Ammon's horn (tissue), 1 donor: ENCODE data around the gene ZFP36L1.

Experiments used
- DNase-seq: peaks from one replicate; pipeline ENCODE4 v3.0.0-alpha.2; 2016; ENCODE audit warnings: low spot score

Gene ZFP36L1

GRCh38 chr14:68816183-68816942 lies 23.5 kb upstream of the ZFP36L1 start:
- peak; percentile 94 for DNase-seq

DNA sequence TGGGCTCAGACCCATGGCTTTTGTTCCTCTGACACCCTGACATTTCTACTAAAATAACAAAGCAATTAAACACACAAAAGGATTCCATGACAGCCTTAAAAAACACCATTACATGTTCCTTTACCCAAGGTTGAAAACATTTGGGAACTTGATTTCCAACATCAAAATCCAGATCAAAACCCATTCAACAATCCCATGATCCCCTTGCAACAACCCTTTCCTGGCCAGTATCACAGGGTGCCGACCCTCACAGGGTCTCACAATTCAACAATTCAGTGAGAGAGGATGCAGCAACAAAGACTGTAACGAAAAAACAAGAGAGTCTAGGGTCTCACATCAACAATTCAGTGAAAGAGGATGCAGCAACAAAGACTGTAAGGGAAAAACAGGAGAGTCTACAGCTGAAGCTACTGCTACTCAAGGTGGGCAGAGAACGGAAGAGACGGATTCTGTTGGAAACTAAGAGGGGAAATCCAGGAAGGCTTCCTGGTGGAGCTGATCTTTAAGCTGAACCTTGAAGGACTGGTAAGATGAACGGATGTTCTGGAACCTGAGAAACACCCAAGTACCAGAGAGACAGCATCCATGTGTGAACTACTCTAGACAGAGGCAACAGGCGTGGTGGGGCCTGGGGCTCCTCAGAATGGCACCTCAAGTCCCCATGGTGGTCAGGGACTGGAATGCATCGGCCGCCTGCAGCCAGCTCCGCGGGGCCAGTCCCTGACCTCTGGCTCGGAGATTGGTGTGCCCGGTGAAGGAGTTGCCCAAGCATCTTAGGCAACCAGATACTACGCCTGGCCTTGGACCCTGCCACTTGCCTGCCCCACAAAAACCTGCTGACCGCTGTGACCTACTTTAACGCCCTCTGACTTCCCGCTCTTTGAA lies 22.7 kb upstream of the ZFP36L1 start:
- no peak for DNase-seq

DNA sequence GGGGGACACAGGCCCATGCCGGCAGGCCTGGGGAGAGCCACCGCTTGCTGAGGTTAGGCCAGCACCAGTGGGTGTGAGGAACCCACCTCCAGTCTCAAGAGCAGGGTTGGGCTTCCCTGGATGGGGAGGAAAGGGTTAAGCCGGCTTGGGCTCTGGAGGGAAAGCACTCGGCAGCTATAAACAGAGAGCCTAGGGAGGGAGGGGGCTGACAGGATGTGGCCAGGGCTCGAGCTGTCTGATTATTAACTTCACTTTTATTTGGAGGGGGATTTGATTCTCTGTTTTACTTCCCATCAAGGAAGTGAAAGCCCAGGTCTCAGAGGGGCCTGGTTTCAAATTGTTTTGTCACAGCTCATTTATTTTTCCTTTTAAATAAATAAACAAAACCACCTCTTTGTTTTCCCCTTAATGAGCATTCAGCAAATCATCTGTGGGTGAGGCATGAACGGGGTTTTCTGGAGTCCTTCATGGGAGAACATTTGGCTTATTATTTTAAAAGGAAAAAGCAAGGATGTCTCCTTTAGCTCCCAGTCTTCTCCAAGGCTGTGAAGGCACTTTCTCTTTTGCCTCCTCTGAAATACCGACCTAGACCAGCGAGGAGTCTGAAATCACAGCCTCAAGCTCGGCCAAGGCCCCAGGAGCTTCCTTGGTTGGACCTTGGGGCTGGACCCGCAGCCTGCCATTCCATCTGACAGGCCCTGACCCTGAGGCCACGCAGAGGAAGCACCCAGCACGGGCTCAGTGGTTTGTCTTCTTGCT lies 21.9 kb upstream of the ZFP36L1 start:
- peak; percentile 70 for DNase-seq

- no peak for DNase-seq
These were observed 21.3 kb upstream of the ZFP36L1 start for GRCh38 chr14:68814238-68814538.

- DNase-seq = no peak
These were observed 20.5 kb upstream of the ZFP36L1 start for GRCh38 chr14:68813318-68813838.

GRCh38 chr14:68811171-68811570 lies 18.3 kb upstream of the ZFP36L1 start:
- no peak for DNase-seq

DNA sequence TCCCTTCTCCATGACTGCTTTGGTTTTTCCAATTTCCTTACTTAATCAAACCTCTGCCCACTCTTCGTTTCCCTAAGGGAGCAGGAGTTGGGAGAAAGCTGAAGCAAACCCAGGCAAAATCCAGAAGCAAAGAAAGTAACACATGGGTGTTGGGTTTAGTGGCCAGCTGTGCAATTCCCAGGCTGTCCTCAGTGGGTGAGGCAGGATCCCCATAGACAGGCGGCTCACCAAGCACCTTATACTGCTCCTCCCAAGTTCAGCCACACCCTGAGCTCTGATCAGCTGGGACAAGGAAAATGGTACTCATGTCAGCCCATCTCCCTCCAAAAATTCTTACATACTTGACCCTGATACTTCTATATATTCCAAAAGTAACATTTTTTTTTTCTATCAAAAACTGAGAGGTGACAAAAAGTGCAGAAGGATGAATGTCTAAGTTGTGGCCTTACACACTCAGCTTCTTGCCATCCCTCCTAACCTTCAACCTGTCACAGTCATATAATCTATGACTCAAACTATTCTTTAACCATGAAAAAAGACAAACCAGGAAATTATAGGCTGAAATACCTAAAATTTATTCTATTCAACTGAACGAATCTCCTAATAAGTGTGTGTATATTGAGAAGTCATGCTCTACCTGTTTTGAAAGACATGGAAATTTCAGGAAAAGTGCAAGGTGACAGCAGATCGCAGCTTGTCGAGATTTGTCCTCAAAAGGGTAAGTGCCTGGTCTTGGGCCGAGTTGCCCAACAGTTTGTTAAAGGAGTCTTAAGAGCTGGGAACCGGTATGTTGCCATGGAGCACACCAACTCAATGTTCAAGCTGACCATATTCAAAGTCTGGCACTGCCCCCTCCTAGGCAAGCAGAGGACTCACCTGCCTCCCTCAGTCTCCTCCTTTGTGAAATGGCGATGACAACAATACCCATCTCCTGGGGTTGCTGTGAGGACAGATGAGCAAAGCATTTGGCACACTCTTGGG lies 17.6 kb upstream of the ZFP36L1 start:
- DNase-seq = no peak

DNA sequence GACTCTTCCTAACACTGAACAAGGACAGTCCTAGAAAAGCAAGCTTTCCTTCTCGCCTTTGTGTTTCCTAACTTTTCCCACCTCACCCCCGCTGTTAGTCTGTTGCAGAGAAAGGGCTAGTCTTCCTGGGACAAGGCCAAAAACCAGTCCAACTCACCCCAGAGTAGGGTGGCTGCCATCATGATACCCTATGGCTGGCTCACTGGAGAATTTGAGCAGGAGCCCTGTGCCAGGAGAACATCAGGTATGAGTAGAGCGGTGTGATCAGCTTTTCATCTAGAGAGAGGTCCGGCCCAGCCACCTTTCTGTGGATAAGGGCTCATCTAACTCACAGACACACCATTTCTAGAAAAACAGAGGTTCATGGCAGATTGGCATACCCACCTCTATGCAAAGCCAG lies 16.7 kb upstream of the ZFP36L1 start:
- DNase-seq = no peak

DNA sequence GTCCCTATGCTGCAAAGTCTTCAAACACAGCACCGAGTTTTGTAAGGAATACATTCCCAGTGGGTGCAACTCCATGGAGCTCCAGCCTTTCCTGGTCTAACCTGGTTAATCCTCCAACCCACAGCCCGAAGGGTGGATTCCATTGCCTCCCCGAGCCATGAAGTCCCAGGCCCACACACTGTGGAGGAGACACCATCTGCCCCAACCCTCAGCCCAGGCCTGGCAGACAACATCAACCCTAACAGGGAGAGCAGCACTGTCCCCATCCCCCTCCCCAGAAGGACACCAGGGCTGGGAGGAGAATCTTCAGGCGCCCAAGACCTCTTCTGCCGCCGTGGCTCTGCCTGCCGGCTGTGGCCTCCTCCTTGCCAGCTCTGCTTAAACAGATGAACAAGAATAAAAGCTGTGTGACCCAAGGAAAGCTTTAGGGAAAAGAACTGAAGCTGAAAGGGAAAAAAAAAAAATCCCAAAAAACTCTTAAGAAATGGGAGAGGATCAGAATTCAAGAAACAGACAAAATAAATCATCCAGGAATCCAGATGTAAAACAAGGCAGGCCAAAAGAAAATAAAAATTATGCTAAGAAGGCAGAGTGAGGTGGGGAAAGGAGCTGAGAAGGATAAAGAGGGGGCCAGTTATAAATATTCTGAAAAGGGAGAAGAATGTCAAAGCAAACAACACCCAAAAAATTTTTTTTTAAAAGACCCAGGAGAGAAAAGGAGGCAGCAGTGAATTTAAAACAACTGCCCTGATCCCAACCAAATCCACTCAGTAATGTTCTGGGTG lies 16.0 kb upstream of the ZFP36L1 start:
- no peak for DNase-seq

DNA sequence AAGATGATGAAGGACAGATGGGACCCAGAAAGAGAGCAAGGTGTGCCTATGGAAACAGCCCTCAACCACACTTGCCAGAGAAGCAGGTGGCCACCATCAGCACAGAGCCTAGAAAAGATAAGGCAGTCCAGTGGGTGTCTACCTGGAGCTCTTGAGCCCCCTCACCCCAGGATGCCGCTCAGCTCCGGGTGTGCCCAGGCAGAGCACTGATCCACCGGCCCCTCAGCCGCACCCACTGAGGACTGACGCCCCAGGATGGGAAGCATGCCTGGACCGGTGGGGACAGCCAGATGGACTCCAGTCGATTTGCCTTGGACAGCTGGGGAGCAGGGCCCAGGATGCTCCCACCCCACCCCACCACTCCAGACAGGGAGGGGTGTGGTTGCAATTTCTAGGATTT lies 15.1 kb upstream of the ZFP36L1 start:
- DNase-seq = no peak

- DNase-seq = peak; percentile 67
These were observed 14.3 kb upstream of the ZFP36L1 start for GRCh38 chr14:68807148-68807600.

DNA sequence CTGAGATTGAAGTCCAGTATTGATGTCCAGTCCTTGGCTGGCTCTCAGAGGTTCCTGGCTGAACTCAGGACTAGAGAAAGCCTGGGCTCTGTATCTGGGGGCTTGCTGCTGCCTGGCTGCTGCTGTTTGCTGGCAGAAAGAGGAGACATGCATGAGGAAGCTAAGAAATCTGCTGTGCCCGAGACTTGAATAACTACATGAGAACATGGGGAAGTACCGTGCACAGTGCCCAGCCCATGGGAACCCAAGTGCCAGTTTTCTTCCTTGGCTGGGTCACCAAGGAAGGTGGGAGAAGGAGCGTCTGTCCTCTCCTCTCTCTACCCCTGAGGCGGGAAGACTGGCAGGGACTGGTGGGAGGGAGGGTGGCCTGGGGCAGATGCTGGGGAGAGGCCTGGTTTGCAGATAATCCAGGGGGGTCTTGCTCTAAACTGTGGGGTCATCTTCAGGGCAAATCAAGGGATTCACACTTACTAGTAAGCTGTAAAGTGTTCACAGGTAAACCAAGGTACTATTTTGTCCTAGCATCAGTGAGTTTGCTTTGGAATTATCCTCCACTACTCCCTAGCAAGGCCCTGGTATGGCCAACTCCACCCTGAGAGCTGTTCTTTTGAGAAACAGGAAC lies 13.8 kb upstream of the ZFP36L1 start:
- DNase-seq = no peak

- DNase-seq = no peak
These were observed 12.5 kb upstream of the ZFP36L1 start for GRCh38 chr14:68805414-68805813.

GRCh38 chr14:68801631-68802030 lies 8.8 kb upstream of the ZFP36L1 start:
- DNase-seq = no peak

- DNase-seq = no peak
These were observed 8.1 kb upstream of the ZFP36L1 start for GRCh38 chr14:68800953-68801352.

GRCh38 chr14:68800390-68800789 lies 7.5 kb upstream of the ZFP36L1 start:
- DNase-seq = no peak

- DNase-seq = no peak
These were observed 5.8 kb upstream of the ZFP36L1 start for GRCh38 chr14:68798621-68799020.

DNA sequence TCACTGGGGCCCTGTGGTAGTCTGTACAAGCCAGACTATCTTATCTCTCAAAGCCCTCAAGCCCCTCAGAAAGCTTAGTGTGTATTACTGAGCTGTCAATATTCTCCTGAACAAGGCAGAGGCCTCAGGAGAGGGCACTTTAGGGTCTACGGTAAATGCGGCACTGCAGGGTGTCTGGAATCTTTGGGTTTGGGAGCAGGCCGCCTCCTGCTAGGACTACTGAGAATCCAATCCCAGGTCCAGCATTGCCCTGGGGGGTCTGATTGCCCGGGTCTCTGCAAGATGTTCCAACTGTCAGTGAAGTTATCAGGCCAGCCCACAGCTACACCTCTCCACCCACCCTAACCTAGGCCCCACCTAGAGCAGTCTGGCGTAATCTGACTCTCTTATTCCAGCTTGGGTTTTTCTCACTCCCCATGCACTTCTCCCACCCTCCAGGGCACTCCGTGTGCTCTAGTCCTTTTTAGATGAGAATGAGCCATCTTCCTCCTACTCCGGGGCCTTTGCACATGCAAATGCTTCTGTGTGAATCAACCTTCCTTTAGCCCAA lies 4.3 kb upstream of the ZFP36L1 start:
- no peak for DNase-seq

GRCh38 chr14:68796418-68797101 lies 3.7 kb upstream of the ZFP36L1 start:
- DNase-seq = no peak
